H1 (cell line): Measurements from ENCODE around the gene VPS35L.

Experiments
- EZH2 ChIP-seq: fragments of 200-600 bp; sonication (generic); IDR thresholded peaks from 2 replicates; pipeline ENCODE4 v1.7.1; 2012; ENCODE audit warnings: low read depth, mild to moderate bottlenecking, moderate library complexity, low read length, inconsistent platforms; ENCODE audit not compliant: severe bottlenecking
- FOSL1 ChIP-seq: IDR thresholded peaks from 2 replicates; pipeline ENCODE4 v1.6.1; 2011; ENCODE audit warnings: mild to moderate bottlenecking, low read depth, low read length, moderate library complexity; ENCODE audit not compliant: insufficient read depth
- JUN ChIP-seq: IDR thresholded peaks from 2 replicates; pipeline ENCODE4 v1.6.1; 2011; ENCODE audit warnings: low read depth, mild to moderate bottlenecking, improper control_type of control experiment, low read length
- KDM1A ChIP-seq: fragments of 200-600, 300-600 bp; sonication (generic); IDR thresholded peaks from 2 replicates; pipeline ENCODE4 v1.7.1; 2016; ENCODE audit warnings: mild to moderate bottlenecking, low read length, borderline replicate concordance
- POLR2AphosphoS5 ChIP-seq: IDR thresholded peaks from 2 replicates; pipeline ENCODE4 v1.6.1; 2011; ENCODE audit warnings: low read depth, low read length
- RAD21 ChIP-seq, 2 experiments: IDR thresholded peaks in 1 of 2; conservative IDR thresholded peaks in 1 of 2; 2 replicates each; pipeline ENCODE4 v1.6.1; 2011; ENCODE audit warnings: low read depth in 2 of 2, low read length in 2 of 2, improper control_type of control experiment in 1 of 2, inconsistent platforms in 1 of 2, mild to moderate bottlenecking in 1 of 2, moderate library complexity in 1 of 2
- SRF ChIP-seq: IDR thresholded peaks from 2 replicates; pipeline ENCODE4 v1.6.1; 2011; ENCODE audit warnings: mild to moderate bottlenecking, low read depth, low read length, moderate library complexity
- TF ChIP-seq, protein P1 (sequence below), 3 experiments: IDR thresholded peaks; 1 replicate in 2 of 3; 2 replicates in 1 of 3; pipeline versions ENCODE4 v1.5.1 to v1.6.1; 2011; ENCODE audit warnings: low read length in 3 of 3, mild to moderate bottlenecking in 3 of 3, inconsistent platforms in 2 of 3, low read depth in 1 of 3, moderate library complexity in 1 of 3; ENCODE audit not compliant: insufficient read depth in 1 of 3; ENCODE audit errors: control extremely low read depth in 1 of 3
- TF ChIP-seq, protein P2 (sequence below): IDR thresholded peaks from 2 replicates; pipeline ENCODE4 v1.6.1; 2011; ENCODE audit warnings: low read length, improper control_type of control experiment
- TF ChIP-seq, protein P3 (sequence below): IDR thresholded peaks from 2 replicates; pipeline ENCODE4 v1.6.1; 2011; ENCODE audit warnings: low read depth, mild to moderate bottlenecking, low read length; ENCODE audit not compliant: insufficient read depth
- TF ChIP-seq, protein P4 (sequence below): IDR thresholded peaks from 2 replicates; pipeline ENCODE4 v1.6.1; 2012; ENCODE audit warnings: inconsistent platforms

DNA sequence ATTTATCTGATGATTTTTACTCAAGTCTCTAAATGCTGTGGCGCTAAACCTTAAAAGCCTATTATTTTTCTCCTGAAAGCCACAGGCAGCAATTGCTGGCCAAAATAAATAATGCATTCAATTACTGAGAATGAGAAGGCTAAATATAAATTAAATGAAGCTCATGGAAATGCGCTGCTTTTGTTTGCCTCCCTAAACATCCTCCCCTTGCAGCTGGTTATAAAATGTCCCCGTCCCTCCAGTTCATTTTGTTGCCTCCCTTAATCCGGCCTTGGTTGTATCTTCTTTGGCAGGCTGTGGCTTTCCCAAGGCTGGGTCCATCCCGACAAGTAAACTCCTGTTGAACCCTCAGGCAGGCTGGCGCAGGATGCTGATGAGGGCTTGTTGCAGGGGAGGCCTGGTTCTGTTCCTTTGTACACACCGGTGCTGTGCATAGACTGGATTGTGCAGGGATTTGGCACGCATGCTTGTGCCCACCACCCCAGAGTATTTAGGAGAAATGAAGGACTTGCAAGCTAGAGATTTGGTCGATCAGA lies 99.8 kb downstream of the VPS35L start:
- TF ChIP-seq, protein P1, sequence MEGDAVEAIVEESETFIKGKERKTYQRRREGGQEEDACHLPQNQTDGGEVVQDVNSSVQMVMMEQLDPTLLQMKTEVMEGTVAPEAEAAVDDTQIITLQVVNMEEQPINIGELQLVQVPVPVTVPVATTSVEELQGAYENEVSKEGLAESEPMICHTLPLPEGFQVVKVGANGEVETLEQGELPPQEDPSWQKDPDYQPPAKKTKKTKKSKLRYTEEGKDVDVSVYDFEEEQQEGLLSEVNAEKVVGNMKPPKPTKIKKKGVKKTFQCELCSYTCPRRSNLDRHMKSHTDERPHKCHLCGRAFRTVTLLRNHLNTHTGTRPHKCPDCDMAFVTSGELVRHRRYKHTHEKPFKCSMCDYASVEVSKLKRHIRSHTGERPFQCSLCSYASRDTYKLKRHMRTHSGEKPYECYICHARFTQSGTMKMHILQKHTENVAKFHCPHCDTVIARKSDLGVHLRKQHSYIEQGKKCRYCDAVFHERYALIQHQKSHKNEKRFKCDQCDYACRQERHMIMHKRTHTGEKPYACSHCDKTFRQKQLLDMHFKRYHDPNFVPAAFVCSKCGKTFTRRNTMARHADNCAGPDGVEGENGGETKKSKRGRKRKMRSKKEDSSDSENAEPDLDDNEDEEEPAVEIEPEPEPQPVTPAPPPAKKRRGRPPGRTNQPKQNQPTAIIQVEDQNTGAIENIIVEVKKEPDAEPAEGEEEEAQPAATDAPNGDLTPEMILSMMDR (IDR thresholded peaks at IDR 0.05; ENCODE audit: control extremely low read depth in 1 of 3, insufficient read depth in 1 of 3, low read depth in 1 of 3, low read length in 3 of 3): no peak
- TF ChIP-seq POLR2AphosphoS5: no peak
- TF ChIP-seq, protein P2, sequence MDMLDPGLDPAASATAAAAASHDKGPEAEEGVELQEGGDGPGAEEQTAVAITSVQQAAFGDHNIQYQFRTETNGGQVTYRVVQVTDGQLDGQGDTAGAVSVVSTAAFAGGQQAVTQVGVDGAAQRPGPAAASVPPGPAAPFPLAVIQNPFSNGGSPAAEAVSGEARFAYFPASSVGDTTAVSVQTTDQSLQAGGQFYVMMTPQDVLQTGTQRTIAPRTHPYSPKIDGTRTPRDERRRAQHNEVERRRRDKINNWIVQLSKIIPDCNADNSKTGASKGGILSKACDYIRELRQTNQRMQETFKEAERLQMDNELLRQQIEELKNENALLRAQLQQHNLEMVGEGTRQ: no peak
- TF ChIP-seq, protein P3, sequence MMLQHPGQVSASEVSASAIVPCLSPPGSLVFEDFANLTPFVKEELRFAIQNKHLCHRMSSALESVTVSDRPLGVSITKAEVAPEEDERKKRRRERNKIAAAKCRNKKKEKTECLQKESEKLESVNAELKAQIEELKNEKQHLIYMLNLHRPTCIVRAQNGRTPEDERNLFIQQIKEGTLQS: no peak
- TF ChIP-seq, protein P4, sequence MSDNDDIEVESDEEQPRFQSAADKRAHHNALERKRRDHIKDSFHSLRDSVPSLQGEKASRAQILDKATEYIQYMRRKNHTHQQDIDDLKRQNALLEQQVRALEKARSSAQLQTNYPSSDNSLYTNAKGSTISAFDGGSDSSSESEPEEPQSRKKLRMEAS: no peak
- TF ChIP-seq RAD21 (IDR thresholded peaks at IDR 0.05 in 1 of 2, conservative IDR thresholded peaks at IDR 0.05 in 1 of 2; ENCODE audit: low read depth in 2 of 2, low read length in 2 of 2): no peak
- TF ChIP-seq EZH2: no peak
- no peak for TF ChIP-seq FOSL1
- no peak for TF ChIP-seq SRF
- no peak for TF ChIP-seq KDM1A
- no peak for TF ChIP-seq JUN
